ENCODE data around the gene UBE2E2.

The UBE2E2 gene

GRCh38 chr3:23312866-23313265 lies 109.7 kb downstream of the UBE2E2 start:
- no peak overlapping the region for H3K4me3 ChIP-seq (ENCODE audit: low read depth, low read length)
- peak; percentile 80 for DNase-seq (ENCODE audit: low read depth)
- no peak for TF ChIP-seq CTCF (conservative IDR thresholded peaks at IDR 0.05; ENCODE audit: low read depth, low read length)

- no peak for TF ChIP-seq CTCF (conservative IDR thresholded peaks at IDR 0.05; ENCODE audit: low read depth, low read length)
- DNase-seq (ENCODE audit: low read depth) = peak; percentile 26
- no peak overlapping the region for H3K4me3 ChIP-seq (ENCODE audit: low read depth, low read length)
Observed at GRCh38 chr3:23314981-23315762, 112.0 kb downstream of the UBE2E2 start.

GRCh38 chr3:23316924-23317323 lies 113.8 kb downstream of the UBE2E2 start:
- no peak for DNase-seq (ENCODE audit: low read depth)
- H3K4me3 ChIP-seq (ENCODE audit: low read depth, low read length) = no peak overlapping the region
- TF ChIP-seq CTCF (conservative IDR thresholded peaks at IDR 0.05; ENCODE audit: low read depth, low read length) = no peak

GRCh38 chr3:23319366-23320312 lies 116.5 kb downstream of the UBE2E2 start:
- TF ChIP-seq CTCF (conservative IDR thresholded peaks at IDR 0.05; ENCODE audit: low read depth, low read length) = no peak
- DNase-seq (ENCODE audit: low read depth) = peak; percentile 54
- no peak overlapping the region for H3K4me3 ChIP-seq (ENCODE audit: low read depth, low read length)

GRCh38 chr3:23320586-23321570 lies 117.8 kb downstream of the UBE2E2 start:
- no peak for TF ChIP-seq CTCF (conservative IDR thresholded peaks at IDR 0.05; ENCODE audit: low read depth, low read length)
- H3K4me3 ChIP-seq (ENCODE audit: low read depth, low read length) = no peak overlapping the region
- DNase-seq (ENCODE audit: low read depth) = no peak

- peak; percentile 67 for DNase-seq (ENCODE audit: low read depth)
- TF ChIP-seq CTCF (conservative IDR thresholded peaks at IDR 0.05; ENCODE audit: low read depth, low read length) = no peak
- no peak overlapping the region for H3K4me3 ChIP-seq (ENCODE audit: low read depth, low read length)
Observed at GRCh38 chr3:23324745-23325144, 121.6 kb downstream of the UBE2E2 start.

Measured in choroid plexus epithelial cell (primary cell).